Calu3 (cell line): ENCODE data around the gene TMEM120B. TPM values are rescaled to one million over a fixed set of nuclear protein-coding genes. Genes with fewer than 3 reads are reported as not detected.

Experiments
- BruUV-seq: library from RNA; stranded (reverse); fragments of 400-500 nt; replicated peaks from 2 replicates; lab custom pipeline; 2021; lab: Mats Ljungman, UMichigan
- CTCF ChIA-PET: fragments of 300-600 bp; sonication (Branson Sonifier 250); formaldehyde crosslinking; loops from one replicate; lab custom pipeline; 2022; ENCODE audit warnings: antibody characterized with exemption; lab: Charles Lee
- DNase-seq: peaks from one replicate; pipeline ENCODE4 v3.0.0; 2022
- H3K27ac Mint-ChIP-seq: one replicate; pipeline ENCODE4 v1.8.0; 2022; ENCODE audit warnings: mixed read lengths; ENCODE audit not compliant: unreplicated experiment
- H3K27me3 Mint-ChIP-seq: one replicate; pipeline ENCODE4 v1.8.0; 2022; ENCODE audit warnings: mixed read lengths; ENCODE audit not compliant: unreplicated experiment
- H3K36me3 Mint-ChIP-seq: one replicate; pipeline ENCODE4 v1.8.0; 2022; ENCODE audit warnings: mild to moderate bottlenecking, moderate library complexity, mixed read lengths; ENCODE audit not compliant: insufficient read depth, unreplicated experiment
- H3K4me1 Mint-ChIP-seq: one replicate; pipeline ENCODE4 v1.8.0; 2022; ENCODE audit warnings: mild to moderate bottlenecking, low read depth, mixed read lengths; ENCODE audit not compliant: unreplicated experiment
- H3K4me3 Mint-ChIP-seq: one replicate; pipeline ENCODE4 v1.8.0; 2022; ENCODE audit warnings: mild to moderate bottlenecking, low read depth, moderate library complexity, mixed read lengths; ENCODE audit not compliant: unreplicated experiment
- H3K9me3 Mint-ChIP-seq: one replicate; pipeline ENCODE4 v1.8.0; 2022; ENCODE audit warnings: low read depth, mixed read lengths; ENCODE audit not compliant: unreplicated experiment
- CTCF ChIP-seq: fragments of 200-600 bp; IDR thresholded peaks from one replicate; pipeline ENCODE4 v1.8.0; 2022; ENCODE audit warnings: antibody characterized with exemption; ENCODE audit not compliant: unreplicated experiment
- intact Hi-C: fragments of 100-400 bp; cut with micrococcal nuclease; formaldehyde crosslinking; loops from one replicate; pipeline ENCODE4 v1.10.0; 2022; ENCODE audit not compliant: unreplicated experiment
- total RNA-seq: library from RNA; stranded (reverse); gene quantifications from 2 replicates; pipeline ENCODE4 v1.2.3, GENCODE V29; 2022

TMEM120B gene
- total RNA-seq, 1 experiment from 2014 or later: 23.2 TPM

GRCh38 chr12:121776190-121777098 is 63.9 kb downstream of the TMEM120B start:
- intact Hi-C loops: no loop called here
- BruUV-seq: no TSS peak
- peaks cover 68% of the 10 kb centered on the region for H3K36me3 Mint-ChIP-seq

GRCh38 chr12:121778567-121779421 is 66.2 kb downstream of the TMEM120B start:
- Mint-ChIP-seq H3K36me3 (peaks cover 77% of the 10 kb centered on the region), H3K4me1 (peaks cover 23% of the 10 kb centered on the region), H3K27me3 (no peaks in the 10 kb centered on the region), H3K27ac (peak overlapping the region; percentile 2), H3K4me3 (no peak overlapping the region), H3K9me3 (no peaks in the 10 kb centered on the region)
- intact Hi-C loops: no loop called here
- no TSS peak for BruUV-seq
- no peak for DNase-seq
- no peak for TF ChIP-seq CTCF
- CTCF ChIA-PET: interaction anchor here (0.6 to 4.2 kb wide), 3 partner anchors 15 to 227 kb away, joined by 3 to 25 read pairs (median 9); partner anchors contain the start of gene RHOF

More at GRCh38 chr12:121776190-121777098, 63.9 kb downstream of the TMEM120B start:
- H3K27ac Mint-ChIP-seq: peak overlapping the region; percentile 68
- DNase-seq: peak; percentile 93
- CTCF ChIA-PET: interaction anchor here (0.8 to 4.2 kb wide), 3 partner anchors 9 to 20 kb away, joined by 3 to 25 read pairs (median 6); partner anchors contain the start of gene RHOF
- peak; percentile 95 for TF ChIP-seq CTCF
- no peaks in the 10 kb centered on the region for H3K4me1 Mint-ChIP-seq
- no peak overlapping the region for H3K4me3 Mint-ChIP-seq
- no peaks in the 10 kb centered on the region for H3K9me3 Mint-ChIP-seq
- H3K27me3 Mint-ChIP-seq: no peaks in the 10 kb centered on the region

GRCh38 chr12:121779422-121779895 is 66.9 kb downstream of the TMEM120B start:
- intact Hi-C loops: no loop called here
- CTCF ChIA-PET: interaction anchor here (0.6 to 4.2 kb wide), 2 partner anchors 15 to 227 kb away, joined by 3 to 25 read pairs; partner anchors contain the start of gene RHOF
- H3K36me3 Mint-ChIP-seq: peaks cover 77% of the 10 kb centered on the region
- H3K4me3 Mint-ChIP-seq: no peak overlapping the region
- H3K9me3 Mint-ChIP-seq: no peaks in the 10 kb centered on the region
- no peaks in the 10 kb centered on the region for H3K27me3 Mint-ChIP-seq
- no peak overlapping the region for H3K27ac Mint-ChIP-seq
- TF ChIP-seq CTCF: no peak
- DNase-seq: no peak
- BruUV-seq: no TSS peak
- H3K4me1 Mint-ChIP-seq: peaks cover 29% of the 10 kb centered on the region

- no peak for DNase-seq
- H3K4me3 Mint-ChIP-seq: no peak overlapping the region
- peaks cover 37% of the 10 kb centered on the region for H3K4me1 Mint-ChIP-seq
- no TSS peak for BruUV-seq
- peaks cover 76% of the 10 kb centered on the region for H3K36me3 Mint-ChIP-seq
- intact Hi-C loops: no loop called here
- H3K9me3 Mint-ChIP-seq: no peaks in the 10 kb centered on the region
- CTCF ChIA-PET: interaction anchor here (1.0 kb wide), 1 partner anchor 154 kb away, joined by 3 read pairs; the partner anchor contains the start of gene ORAI1
- no peaks in the 10 kb centered on the region for H3K27me3 Mint-ChIP-seq
- H3K27ac Mint-ChIP-seq: no peak overlapping the region
- no peak for TF ChIP-seq CTCF
Observed at GRCh38 chr12:121780429-121780828, 67.9 kb downstream of the TMEM120B start.
